HG03103 (cell line): ENCODE data around the gene CHST10.

Source experiments
- ATAC-seq: cut with Tn5 transposase; IDR thresholded peaks from one replicate; pipeline ENCODE4 v1.9.1; 2021; ENCODE audit warnings: low read depth; ENCODE audit not compliant: unreplicated experiment

The CHST10 gene

GRCh38 chr2:100417711-100418124, 250 bp upstream of the CHST10 start:
- ATAC-seq = no peak

- no peak for ATAC-seq
These were observed 1.0 kb downstream of the CHST10 start for GRCh38 chr2:100416397-100416934.

- no peak for ATAC-seq
These were observed 3.9 kb downstream of the CHST10 start for GRCh38 chr2:100413571-100413970.

- no peak for ATAC-seq
These were observed 4.6 kb downstream of the CHST10 start for GRCh38 chr2:100412881-100413321.

GRCh38 chr2:100412466-100412865, 5.0 kb downstream of the CHST10 start:
- ATAC-seq = no peak

GRCh38 chr2:100411841-100412292, 5.6 kb downstream of the CHST10 start:
- ATAC-seq = no peak

DNA sequence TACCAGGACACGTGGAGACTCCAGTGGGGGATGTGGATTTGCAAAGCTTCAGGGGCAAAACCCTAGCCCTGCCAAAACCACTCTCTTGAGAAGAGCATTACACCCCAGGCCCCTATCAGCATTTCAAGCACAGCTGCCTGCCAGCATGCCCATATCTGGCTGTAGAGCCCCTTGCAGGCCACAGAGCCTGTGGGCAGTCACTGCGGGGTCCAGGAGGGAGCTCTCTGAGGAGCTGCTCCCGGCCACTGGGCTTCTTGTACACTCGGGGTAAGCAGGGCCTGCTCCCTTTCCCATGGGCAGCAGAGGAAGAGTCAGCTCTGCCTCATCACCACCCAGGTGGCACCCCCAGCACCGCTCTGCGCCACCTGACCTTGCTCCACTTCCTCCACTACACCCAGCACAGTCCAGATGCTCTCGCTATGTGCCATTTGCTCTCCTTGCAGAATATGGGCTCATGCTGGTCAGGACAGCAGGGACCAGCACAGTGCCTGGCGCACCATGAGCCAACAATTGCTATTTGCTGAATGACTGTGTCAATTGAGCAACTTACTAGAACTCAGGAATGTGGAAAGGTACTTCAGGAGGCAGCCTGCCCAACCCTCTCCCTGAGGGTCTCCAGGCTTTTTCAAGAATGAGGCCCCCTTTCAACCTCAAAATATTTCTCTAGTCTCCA, 7.4 kb downstream of the CHST10 start:
- no peak for ATAC-seq

- no peak for ATAC-seq
These were observed 8.0 kb downstream of the CHST10 start for GRCh38 chr2:100409461-100409860.

GRCh38 chr2:100408941-100409340, 8.5 kb downstream of the CHST10 start:
- no peak for ATAC-seq

DNA sequence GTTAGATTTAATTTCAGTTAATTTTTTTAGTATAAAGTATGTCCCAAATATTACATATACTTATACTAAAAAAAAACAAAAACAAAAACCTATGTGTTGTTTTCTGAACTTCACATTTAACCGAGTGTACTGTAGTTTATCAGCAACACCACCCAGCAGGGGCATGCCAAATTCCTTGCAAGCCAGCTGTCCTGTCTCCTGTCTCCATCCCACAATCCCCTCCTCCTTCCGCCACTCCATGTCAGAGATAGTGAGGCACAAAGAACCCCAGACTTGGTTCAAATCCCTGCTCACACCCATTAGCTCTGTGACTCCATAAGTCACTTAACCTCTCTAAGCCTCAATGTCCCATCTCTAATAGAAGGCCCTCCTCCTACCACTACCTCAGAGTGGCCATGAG, 9.4 kb downstream of the CHST10 start:
- ATAC-seq = no peak

DNA sequence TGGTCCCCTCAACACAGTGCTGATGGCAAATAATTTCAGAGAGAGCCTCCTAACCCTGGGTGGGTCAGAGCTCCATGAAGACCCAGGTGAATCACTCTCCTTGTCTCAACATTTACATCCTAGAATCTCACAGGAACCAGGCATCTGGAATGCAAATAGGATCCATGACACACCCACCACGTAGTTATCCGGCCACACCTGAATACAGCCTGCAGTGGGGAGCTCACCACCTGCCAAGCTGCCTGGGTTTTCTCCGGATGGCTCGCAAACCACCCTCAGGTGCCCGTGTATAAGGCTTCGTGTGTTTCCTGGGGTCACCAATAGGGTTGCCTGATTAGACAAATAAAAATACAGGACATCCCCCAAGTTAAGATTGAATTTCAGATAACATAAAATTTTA, 9.9 kb downstream of the CHST10 start:
- no peak for ATAC-seq

DNA sequence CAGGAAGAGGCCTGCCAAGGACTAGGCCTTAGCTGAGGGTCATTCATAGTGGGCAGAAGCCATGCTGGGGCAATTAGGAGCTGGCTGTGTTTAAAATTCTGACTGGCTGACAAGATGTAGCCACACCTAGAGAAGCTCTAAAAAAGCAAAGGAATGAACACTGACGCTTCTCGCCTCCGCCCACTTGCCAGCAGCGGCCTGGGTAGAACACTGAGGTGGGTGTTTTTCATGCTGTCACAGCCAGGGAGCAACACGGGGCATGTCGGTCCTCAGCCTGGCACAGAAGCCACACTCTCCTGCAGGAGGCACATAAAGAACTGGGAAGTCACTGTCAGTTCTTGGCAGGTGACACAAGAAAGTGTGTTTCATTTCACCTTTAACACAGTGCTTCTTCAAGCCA, 10.4 kb downstream of the CHST10 start:
- ATAC-seq = no peak

- ATAC-seq = no peak
These were observed 11.4 kb downstream of the CHST10 start for GRCh38 chr2:100406120-100406508.

GRCh38 chr2:100405403-100406119, 11.9 kb downstream of the CHST10 start:
- ATAC-seq = no peak

GRCh38 chr2:100404411-100404810, 13.1 kb downstream of the CHST10 start:
- ATAC-seq = no peak

GRCh38 chr2:100403722-100404121, 13.7 kb downstream of the CHST10 start:
- ATAC-seq = no peak

DNA sequence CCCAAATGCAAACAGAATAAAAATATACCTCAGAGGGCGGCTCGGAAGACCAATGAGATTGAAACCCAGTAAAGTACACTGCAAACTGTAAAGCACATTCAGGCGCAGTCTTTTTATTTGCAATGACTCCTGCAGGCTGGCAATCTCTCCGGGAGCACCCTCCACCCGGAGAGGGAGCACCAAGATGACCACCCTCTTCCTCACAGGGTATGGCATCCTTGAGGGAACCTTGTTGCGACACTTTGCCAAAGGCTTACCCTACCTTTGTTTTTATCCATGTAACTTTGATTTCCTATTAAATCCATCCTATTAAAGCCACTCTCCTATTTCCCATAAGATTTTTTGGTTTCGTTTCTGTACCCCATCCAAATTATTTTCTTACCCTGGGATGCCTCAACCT, 16.2 kb downstream of the CHST10 start:
- ATAC-seq = no peak

GRCh38 chr2:100399714-100400113, 17.8 kb downstream of the CHST10 start:
- no peak for ATAC-seq

DNA sequence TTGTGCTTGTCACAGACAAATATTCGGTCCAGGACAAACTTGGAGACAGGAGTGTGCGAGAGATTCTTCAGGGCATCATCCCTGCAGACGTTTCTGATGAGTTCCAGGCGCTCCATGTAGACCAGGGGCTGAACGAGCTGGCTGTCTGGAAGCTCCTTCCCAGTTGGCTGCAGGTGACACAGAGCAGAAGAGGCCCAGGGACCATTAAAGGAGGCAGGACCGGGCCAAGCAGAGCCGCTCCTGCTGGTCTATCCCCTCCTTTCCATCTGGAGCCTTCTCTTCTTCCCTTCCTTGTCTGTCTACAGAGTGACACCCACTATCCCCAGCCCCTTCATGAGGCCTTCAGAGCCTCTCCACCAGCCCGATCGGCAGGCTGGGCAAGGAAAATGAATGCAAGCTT, 19.5 kb downstream of the CHST10 start:
- no peak for ATAC-seq

DNA sequence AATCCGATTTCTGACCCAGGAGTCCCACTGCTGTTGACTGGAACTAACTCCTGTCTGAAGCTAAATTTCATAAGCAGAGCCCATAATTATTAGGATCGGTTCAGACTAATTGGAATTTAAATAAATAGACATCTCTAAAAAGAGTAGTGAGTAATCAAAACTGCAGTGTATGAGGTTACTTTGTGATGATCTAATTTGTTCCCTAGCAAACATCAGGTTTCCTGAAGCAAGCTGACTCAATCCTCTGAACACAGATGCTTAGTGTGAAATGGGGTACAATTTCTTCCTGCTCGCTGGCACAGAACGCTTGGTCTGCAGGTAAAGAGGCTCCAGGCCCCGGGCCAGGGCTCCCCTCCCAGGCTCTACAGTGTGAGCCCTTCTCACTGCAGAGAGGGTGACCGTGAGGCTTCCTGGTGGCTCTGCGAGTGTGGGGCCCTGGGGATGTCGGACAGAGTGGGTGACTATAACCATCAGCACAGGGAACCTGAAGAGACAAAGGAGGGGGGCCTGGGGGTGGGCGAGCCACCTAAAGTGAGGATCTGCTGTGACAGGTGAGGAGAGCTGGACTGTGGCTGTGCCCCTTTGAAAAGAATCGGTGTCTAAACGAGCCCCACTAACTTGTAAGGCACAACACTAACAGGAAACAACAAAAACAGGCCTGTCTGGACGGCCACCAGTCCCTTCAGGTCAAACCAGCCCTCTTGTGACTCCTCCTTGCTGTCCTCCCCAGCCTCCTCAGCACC, 20.2 kb downstream of the CHST10 start:
- no peak for ATAC-seq

- no peak for ATAC-seq
These were observed 21.0 kb downstream of the CHST10 start for GRCh38 chr2:100396483-100396882.
